Astrocyte of the cerebellum (primary cell): ENCODE measurements around the gene MTPN.

Experiments
- DNase-seq: peaks from one replicate; pipeline ENCODE4 v3.0.0-alpha.2; 2011; ENCODE audit warnings: low read depth
- H3K4me3 ChIP-seq: 2 replicates; pipeline ENCODE4 v1.5.1; 2011; ENCODE audit warnings: mild to moderate bottlenecking, low read depth, low read length, moderate library complexity
- CTCF ChIP-seq: IDR thresholded peaks from 2 replicates; pipeline ENCODE4 v1.5.1; 2012; ENCODE audit warnings: low read length, low read depth, moderate library complexity, mild to moderate bottlenecking; ENCODE audit errors: missing control alignments
- in situ Hi-C: cut with HindIII; loops from 2 replicates; pipeline ENCODE4 v1.10.0; 2017; ENCODE audit warnings: low sequenced_read_pairs

Gene MTPN

GRCh38 chr7:135991906-135992305 lies 14.7 kb upstream of the MTPN start:
- no peak for DNase-seq
- no peak overlapping the region for H3K4me3 ChIP-seq
- no peak for TF ChIP-seq CTCF
- in situ Hi-C loops, result no loop called here

GRCh38 chr7:135991322-135991721 lies 14.2 kb upstream of the MTPN start:
- TF ChIP-seq CTCF, result no peak
- in situ Hi-C loops, result no loop called here
- no peak overlapping the region for H3K4me3 ChIP-seq

GRCh38 chr7:135990258-135990657 lies 13.1 kb upstream of the MTPN start:
- TF ChIP-seq CTCF, result no peak
- no peak overlapping the region for H3K4me3 ChIP-seq
- DNase-seq, result no peak
- in situ Hi-C loops, result no loop called here

More at GRCh38 chr7:135991322-135991721, 14.2 kb upstream of the MTPN start:
- no peak for DNase-seq

- DNase-seq, result no peak
- no peak for TF ChIP-seq CTCF
- H3K4me3 ChIP-seq, result no peak overlapping the region
- in situ Hi-C loops, result no loop called here
Measured at GRCh38 chr7:135981958-135982646, 4.9 kb upstream of the MTPN start.

- no peak for DNase-seq
- no peak overlapping the region for H3K4me3 ChIP-seq
- TF ChIP-seq CTCF, result no peak
- in situ Hi-C loops, result no loop called here
Measured at GRCh38 chr7:135980665-135981180, 3.6 kb upstream of the MTPN start.

GRCh38 chr7:135980012-135980551 lies 2.9 kb upstream of the MTPN start:
- H3K4me3 ChIP-seq, result no peak overlapping the region
- in situ Hi-C loops, result no loop called here
- TF ChIP-seq CTCF, result no peak
- DNase-seq, result no peak
